ENCODE measurements around the gene ANAPC7. TPM values are rescaled to one million over a fixed set of nuclear protein-coding genes. Genes with fewer than 3 reads are reported as not detected.

ANAPC7 gene
- total RNA-seq, 2 donors from 2014 or later: 49.1 to 61.1 TPM

- Mint-ChIP-seq H3K9me3 (no peaks in the 10 kb centered on the region), H3K36me3 (ENCODE audit: insufficient read depth in 2 of 2) (peaks cover 11 to 61% of the 10 kb centered on the region in 2 donors), H3K27ac (peak overlapping the region; percentile 8), H3K4me3 (no peak overlapping the region), H3K4me1 (ENCODE audit: low read depth) (no peaks in the 10 kb centered on the region), H3K27me3 (ENCODE audit: low read depth) (no peaks in the 10 kb centered on the region)
- no peak for DNase-seq
- no peak for ATAC-seq (replicated peaks in 1 of 2)
Measured at GRCh38 chr12:110339184-110339952, 64.1 kb downstream of the ANAPC7 start.

GRCh38 chr12:110338754-110339153 is 64.8 kb downstream of the ANAPC7 start:
- DNase-seq: no peak
- Mint-ChIP-seq H3K4me3 (no peak overlapping the region), H3K9me3 (no peaks in the 10 kb centered on the region), H3K4me1 (ENCODE audit: low read depth) (no peaks in the 10 kb centered on the region), H3K27ac (peak overlapping the region; percentile 8), H3K36me3 (ENCODE audit: insufficient read depth in 2 of 2) (peaks cover 8 to 62% of the 10 kb centered on the region in 2 donors), H3K27me3 (ENCODE audit: low read depth) (no peaks in the 10 kb centered on the region)
- no peak for ATAC-seq (replicated peaks in 1 of 2)

DNA sequence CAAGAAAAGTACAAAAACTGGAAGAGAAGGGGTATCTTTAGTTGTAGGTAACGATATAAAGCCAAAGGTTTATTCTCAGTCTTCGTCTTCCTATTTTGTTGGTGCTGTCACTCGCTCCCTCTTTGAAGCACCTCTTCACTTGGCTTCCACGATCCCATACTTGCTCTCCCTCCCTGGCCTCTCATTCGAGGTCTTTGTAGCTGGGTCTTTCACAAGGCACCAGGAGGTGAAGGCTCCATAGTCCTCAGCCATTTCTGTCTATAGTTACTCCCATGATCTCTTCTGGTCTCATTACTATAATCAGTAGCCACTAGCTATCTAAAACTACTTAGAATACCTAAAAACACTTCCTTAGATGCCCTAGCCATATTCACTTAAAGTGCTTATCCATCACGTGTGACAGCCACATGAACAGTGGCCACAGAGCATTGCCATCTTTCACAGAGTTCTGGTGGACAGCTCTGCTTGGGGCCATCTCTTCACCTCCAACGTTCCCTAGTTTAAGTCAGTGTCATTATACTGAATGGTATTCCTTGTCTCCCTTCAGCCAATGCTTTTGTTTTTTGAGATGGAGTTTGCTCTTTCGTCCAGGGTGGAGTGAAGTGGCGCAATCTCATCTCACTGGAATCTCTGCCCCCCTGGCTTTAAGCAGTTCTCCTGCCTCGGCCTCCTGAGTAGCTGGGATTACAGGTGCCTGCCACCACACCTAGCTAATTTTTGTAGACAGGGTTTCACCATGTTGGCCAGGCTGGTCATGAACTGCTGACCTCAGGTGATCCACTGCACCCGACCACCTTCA is 65.4 kb downstream of the ANAPC7 start:
- no peaks in the 10 kb centered on the region for H3K9me3 Mint-ChIP-seq
- H3K27me3 Mint-ChIP-seq (ENCODE audit: low read depth): no peaks in the 10 kb centered on the region
- no peak overlapping the region for H3K27ac Mint-ChIP-seq
- no peak for DNase-seq
- H3K4me3 Mint-ChIP-seq: no peak overlapping the region
- H3K4me1 Mint-ChIP-seq (ENCODE audit: low read depth): no peaks in the 10 kb centered on the region
- peaks cover 7 to 58% of the 10 kb centered on the region in 2 donors for H3K36me3 Mint-ChIP-seq (ENCODE audit: insufficient read depth in 2 of 2)
- ATAC-seq (replicated peaks in 1 of 2): no peak

GRCh38 chr12:110335481-110336045 is 67.9 kb downstream of the ANAPC7 start:
- no peaks in the 10 kb centered on the region for H3K9me3 Mint-ChIP-seq
- no peaks in the 10 kb centered on the region for H3K27me3 Mint-ChIP-seq (ENCODE audit: low read depth)
- H3K27ac Mint-ChIP-seq: no peak overlapping the region
- no peak overlapping the region for H3K4me3 Mint-ChIP-seq
- H3K4me1 Mint-ChIP-seq (ENCODE audit: low read depth): no peaks in the 10 kb centered on the region
- H3K36me3 Mint-ChIP-seq (ENCODE audit: insufficient read depth in 2 of 2): peaks cover 7 to 53% of the 10 kb centered on the region in 2 donors
- no peak for ATAC-seq (replicated peaks in 1 of 2)
- DNase-seq: no peak

GRCh38 chr12:110333201-110333600 is 70.3 kb downstream of the ANAPC7 start:
- Mint-ChIP-seq H3K9me3 (no peaks in the 10 kb centered on the region), H3K27ac (peak overlapping the region; percentile 88), H3K36me3 (ENCODE audit: insufficient read depth in 2 of 2) (peaks cover 4 to 40% of the 10 kb centered on the region in 2 donors), H3K27me3 (ENCODE audit: low read depth) (no peaks in the 10 kb centered on the region), H3K4me3 (no peak overlapping the region), H3K4me1 (ENCODE audit: low read depth) (peaks cover 4% of the 10 kb centered on the region)
- no peak for DNase-seq
- no peak for ATAC-seq (replicated peaks in 1 of 2)

GRCh38 chr12:110330544-110330943 is 73.0 kb downstream of the ANAPC7 start:
- Mint-ChIP-seq H3K4me3 (no peak overlapping the region), H3K4me1 (ENCODE audit: low read depth) (peaks cover 4% of the 10 kb centered on the region), H3K27me3 (ENCODE audit: low read depth) (no peaks in the 10 kb centered on the region), H3K9me3 (no peaks in the 10 kb centered on the region), H3K36me3 (ENCODE audit: insufficient read depth in 2 of 2) (peaks cover 13 to 39% of the 10 kb centered on the region in 2 donors), H3K27ac (peak overlapping the region; percentile 38)
- DNase-seq (no peak), ATAC-seq (replicated peaks in 1 of 2) (no peak)

GRCh38 chr12:110330124-110330523 is 73.4 kb downstream of the ANAPC7 start:
- peak overlapping the region; percentile 63 for H3K27ac Mint-ChIP-seq

GRCh38 chr12:110329710-110330109 is 73.8 kb downstream of the ANAPC7 start:
- no peak for DNase-seq
- no peaks in the 10 kb centered on the region for H3K9me3 Mint-ChIP-seq

More at GRCh38 chr12:110330124-110330523, 73.4 kb downstream of the ANAPC7 start:
- H3K4me3 Mint-ChIP-seq: no peak overlapping the region
- no peaks in the 10 kb centered on the region for H3K9me3 Mint-ChIP-seq
- DNase-seq (no peak), ATAC-seq (replicated peaks in 1 of 2) (no peak)
- H3K27me3 Mint-ChIP-seq (ENCODE audit: low read depth): no peaks in the 10 kb centered on the region
- H3K36me3 Mint-ChIP-seq (ENCODE audit: insufficient read depth in 2 of 2): peaks cover 11 to 37% of the 10 kb centered on the region in 2 donors
- peaks cover 4% of the 10 kb centered on the region for H3K4me1 Mint-ChIP-seq (ENCODE audit: low read depth)

More at GRCh38 chr12:110329710-110330109, 73.8 kb downstream of the ANAPC7 start:
- peak overlapping the region; percentile 19 for H3K27ac Mint-ChIP-seq
- H3K4me3 Mint-ChIP-seq: no peak overlapping the region
- ATAC-seq (replicated peaks in 1 of 2): no peak
- H3K36me3 Mint-ChIP-seq (ENCODE audit: insufficient read depth in 2 of 2): peaks cover 11 to 36% of the 10 kb centered on the region in 2 donors
- no peaks in the 10 kb centered on the region for H3K27me3 Mint-ChIP-seq (ENCODE audit: low read depth)
- peaks cover 4% of the 10 kb centered on the region for H3K4me1 Mint-ChIP-seq (ENCODE audit: low read depth)

Other genes starting within 250 kb of the ANAPC7 start
- 100 to 1,000 TPM; 106 to 127 TPM for gene ATP2A2, start 122.5 kb downstream of the ANAPC7 start, total RNA-seq
- gene ARPC3, start 46.6 kb upstream of the ANAPC7 start, total RNA-seq: 100 to 1,000 TPM; 166 to 210 TPM
- 10 to 100 TPM; 42.3 to 43.4 TPM for gene GPN3, start 64.5 kb upstream of the ANAPC7 start, total RNA-seq
- 10 to 100 TPM; 17.5 to 23.4 TPM for gene FAM216A, start 65.1 kb upstream of the ANAPC7 start, total RNA-seq
- 100 to 1,000 TPM in 1 of 2 donors, 10 to 100 TPM in 1; 98.2 to 104 TPM for gene VPS29, start 98.4 kb upstream of the ANAPC7 start, total RNA-seq
- 1 to 10 TPM; 2.3 to 4.4 TPM for gene RAD9B, start 98.6 kb upstream of the ANAPC7 start, total RNA-seq
- 10 to 100 TPM; 42.6 to 42.9 TPM for gene PPTC7, start 179.6 kb upstream of the ANAPC7 start, total RNA-seq
- gene TCTN1, start 210.4 kb upstream of the ANAPC7 start, total RNA-seq: 1 to 10 TPM; 9.7 to 10.0 TPM